ENCODE results near the gene SPEF1.

SPEF1 gene

GRCh38 chr20:3728354-3728753, 52.9 kb downstream of the SPEF1 start:
- DNase-seq = no peak

Measured in GDM1 (cell line).